Endometrium (tissue), 2 donors: Measurements from ENCODE around the gene AUTS2.

Experiments used
- FAIRE-seq: peaks from 2 replicates; lab custom pipeline; 2012; peaks lifted over from hg19 to GRCh38; lab: Jason Lieb, UNC
- donor health status: control.
- donor health status: control.

AUTS2 gene

GRCh38 chr7:70035955-70036354 lies 437.7 kb downstream of the AUTS2 start:
- no peak for FAIRE-seq

- no peak for FAIRE-seq
Measured at GRCh38 chr7:70036695-70037094, 438.4 kb downstream of the AUTS2 start.

- peak; percentile 58 for FAIRE-seq
Measured at GRCh38 chr7:70037171-70037933, 439.1 kb downstream of the AUTS2 start.

GRCh38 chr7:70040051-70040450 lies 441.8 kb downstream of the AUTS2 start:
- FAIRE-seq, result no peak

- FAIRE-seq, result peak; percentile 86
Measured at GRCh38 chr7:70040970-70041766, 442.9 kb downstream of the AUTS2 start.

GRCh38 chr7:70042533-70042932 lies 444.3 kb downstream of the AUTS2 start:
- FAIRE-seq, result peak; percentile 74

GRCh38 chr7:70043015-70043538 lies 444.8 kb downstream of the AUTS2 start:
- FAIRE-seq, result peak; percentile 18

GRCh38 chr7:70044064-70044463 lies 445.8 kb downstream of the AUTS2 start:
- peak; percentile 97 for FAIRE-seq

GRCh38 chr7:70044525-70044924 lies 446.2 kb downstream of the AUTS2 start:
- no peak for FAIRE-seq

- FAIRE-seq, result no peak
Measured at GRCh38 chr7:70044981-70045380, 446.7 kb downstream of the AUTS2 start.

- FAIRE-seq, result no peak
Measured at GRCh38 chr7:70047384-70047783, 449.1 kb downstream of the AUTS2 start.

GRCh38 chr7:70047891-70048448 lies 449.7 kb downstream of the AUTS2 start:
- no peak for FAIRE-seq

GRCh38 chr7:70051726-70052125 lies 453.5 kb downstream of the AUTS2 start:
- no peak for FAIRE-seq

GRCh38 chr7:70052691-70053090 lies 454.4 kb downstream of the AUTS2 start:
- FAIRE-seq, result no peak

GRCh38 chr7:70053421-70053820 lies 455.1 kb downstream of the AUTS2 start:
- FAIRE-seq, result no peak

GRCh38 chr7:70053989-70054388 lies 455.7 kb downstream of the AUTS2 start:
- FAIRE-seq, result no peak

GRCh38 chr7:70056363-70056762 lies 458.1 kb downstream of the AUTS2 start:
- no peak for FAIRE-seq

GRCh38 chr7:70060298-70061068 lies 462.2 kb downstream of the AUTS2 start:
- no peak for FAIRE-seq

GRCh38 chr7:70063371-70063770 lies 465.1 kb downstream of the AUTS2 start:
- no peak for FAIRE-seq

- no peak for FAIRE-seq
Measured at GRCh38 chr7:70063927-70064326, 465.7 kb downstream of the AUTS2 start.

GRCh38 chr7:70066844-70067243 lies 468.6 kb downstream of the AUTS2 start:
- FAIRE-seq, result no peak

GRCh38 chr7:70068531-70068930 lies 470.3 kb downstream of the AUTS2 start:
- no peak for FAIRE-seq
